A673 (cell line): ENCODE results near the gene LSM10. TPM values are rescaled to one million over a fixed set of nuclear protein-coding genes. Genes with fewer than 3 reads are reported as not detected.

Source experiments
- BruUV-seq: library from RNA; stranded (reverse); fragments of 400-500 nt; replicated peaks from 2 replicates; lab custom pipeline; 2021; lab: Mats Ljungman, UMichigan
- CTCF ChIA-PET: fragments of 300-600 bp; sonication (Branson Sonifier 250); formaldehyde crosslinking; loops from one replicate; lab custom pipeline; 2022; ENCODE audit warnings: antibody characterized with exemption; lab: Charles Lee
- POLR2A ChIA-PET: fragments of 300-600 bp; sonication (Branson Sonifier 250); formaldehyde crosslinking; loops from one replicate; lab custom pipeline; 2022; ENCODE audit warnings: antibody characterized with exemption; ENCODE audit not compliant: low non-redundant PET; lab: Charles Lee
- DNase-seq: peaks from one replicate; pipeline ENCODE4 v3.0.0-alpha.2; 2015; ENCODE audit warnings: low spot score
- H3K27ac ChIP-seq: fragments of 200-600 bp; sonication (generic); 2 replicates; pipeline ENCODE4 v1.5.1; 2016; ENCODE audit warnings: mixed run types, low read depth, mild to moderate bottlenecking, mixed read lengths, antibody characterized with exemption, low read length; ENCODE audit not compliant: poor library complexity, severe bottlenecking
- H3K27me3 ChIP-seq: fragments of 200-600 bp; sonication (generic); replicated peaks from 2 replicates; pipeline ENCODE4 v1.6.1; 2017; ENCODE audit warnings: mixed run types, low read depth, mild to moderate bottlenecking, mixed read lengths, antibody characterized with exemption, low read length; ENCODE audit not compliant: insufficient read depth, poor library complexity
- H3K36me3 ChIP-seq: fragments of 200-600 bp; sonication (generic); 2 replicates; pipeline ENCODE4 v1.6.1; 2016; ENCODE audit warnings: mixed run types, mild to moderate bottlenecking, mixed read lengths, antibody characterized with exemption, low read length; ENCODE audit not compliant: insufficient read depth, poor library complexity, severe bottlenecking
- H3K4me1 ChIP-seq: fragments of 200-600 bp; sonication (generic); 2 replicates; pipeline ENCODE4 v1.6.1; 2017; ENCODE audit warnings: mixed run types, mild to moderate bottlenecking, mixed read lengths, antibody characterized with exemption, low read length; ENCODE audit not compliant: insufficient read depth, poor library complexity, severe bottlenecking
- H3K4me3 ChIP-seq: fragments of 200-600 bp; sonication (generic); 2 replicates; pipeline ENCODE4 v1.5.1; 2016; ENCODE audit warnings: low read depth, mixed run types, mild to moderate bottlenecking, mixed read lengths, low read length; ENCODE audit not compliant: poor library complexity, severe bottlenecking
- H3K9me3 ChIP-seq: fragments of 200-600 bp; sonication (generic); 2 replicates; pipeline ENCODE4 v1.6.1; 2016; ENCODE audit warnings: mixed run types, low read depth, mild to moderate bottlenecking, mixed read lengths, antibody characterized with exemption, low read length; ENCODE audit not compliant: poor library complexity, severe bottlenecking
- CTCF ChIP-seq: fragments of 300-800, 200-600 bp; sonication (generic); conservative IDR thresholded peaks from 2 replicates; pipeline ENCODE4 v1.5.1; 2017; ENCODE audit warnings: low read depth, mild to moderate bottlenecking, antibody characterized with exemption, low read length, moderate library complexity, mixed read lengths
- EZH2 ChIP-seq: fragments of 200-600 bp; sonication (generic); IDR thresholded peaks from 2 replicates; pipeline ENCODE4 v1.6.1; 2017; ENCODE audit warnings: borderline replicate concordance, low read depth, mild to moderate bottlenecking, mixed read lengths, antibody characterized with exemption, low read length; ENCODE audit not compliant: poor library complexity, severe bottlenecking
- intact Hi-C: fragments of 100-400 bp; cut with micrococcal nuclease; formaldehyde crosslinking; loops from one replicate; pipeline ENCODE4 v1.10.0; 2022; ENCODE audit not compliant: unreplicated experiment
- total RNA-seq: library from RNA; stranded (reverse); gene quantifications from 2 replicates; pipeline ENCODE4 v1.2.3, GENCODE V29; 2021

Gene LSM10
- total RNA-seq, 1 experiment from 2014 or later = 68.0 TPM

- TF ChIP-seq CTCF = no peak
- no peak for TF ChIP-seq EZH2
Observed at GRCh38 chr1:36382669-36383068, 15.0 kb downstream of the LSM10 start.

GRCh38 chr1:36382231-36382630 lies 15.5 kb downstream of the LSM10 start:
- DNase-seq = no peak
- ChIA-PET CTCF (no interaction called here), POLR2A (no interaction called here)
- H3K27ac ChIP-seq = peak overlapping the region; percentile 48
- H3K4me3 ChIP-seq = no peak overlapping the region
- no peaks in the 10 kb centered on the region for H3K27me3 ChIP-seq
- no TSS peak for BruUV-seq
- no peaks in the 10 kb centered on the region for H3K36me3 ChIP-seq
- H3K9me3 ChIP-seq = no peaks in the 10 kb centered on the region
- intact Hi-C loops = no loop called here
- peaks cover 34% of the 10 kb centered on the region for H3K4me1 ChIP-seq
- TF ChIP-seq EZH2 = no peak
- no peak for TF ChIP-seq CTCF

More at GRCh38 chr1:36382669-36383068, 15.0 kb downstream of the LSM10 start:
- H3K27ac ChIP-seq = peak overlapping the region; percentile 48
- H3K4me3 ChIP-seq = no peak overlapping the region
- DNase-seq = no peak
- intact Hi-C loops = no loop called here
- ChIA-PET CTCF (no interaction called here), POLR2A (no interaction called here)
- BruUV-seq = no TSS peak
- H3K9me3 ChIP-seq = no peaks in the 10 kb centered on the region
- H3K27me3 ChIP-seq = no peaks in the 10 kb centered on the region
- no peaks in the 10 kb centered on the region for H3K36me3 ChIP-seq
- peaks cover 39% of the 10 kb centered on the region for H3K4me1 ChIP-seq

GRCh38 chr1:36381405-36381804 lies 16.3 kb downstream of the LSM10 start:
- CTCF ChIA-PET = no interaction called here
- no peaks in the 10 kb centered on the region for H3K9me3 ChIP-seq
- no peaks in the 10 kb centered on the region for H3K36me3 ChIP-seq
- H3K27me3 ChIP-seq = no peaks in the 10 kb centered on the region
- TF ChIP-seq CTCF (no peak), EZH2 (no peak)
- POLR2A ChIA-PET = no interaction called here
- BruUV-seq = no TSS peak
- intact Hi-C loops = no loop called here
- no peak overlapping the region for H3K4me3 ChIP-seq
- H3K4me1 ChIP-seq = peaks cover 30% of the 10 kb centered on the region
- DNase-seq = no peak
- H3K27ac ChIP-seq = peak overlapping the region; percentile 71
